SJCRH30 (cell line): Measurements from ENCODE around the gene PROC. TPM values are rescaled to one million over a fixed set of nuclear protein-coding genes. Genes with fewer than 3 reads are reported as not detected.

Source experiments
- DNase-seq, 2 experiments: peaks; one replicate each; pipeline ENCODE4 v3.0.0-alpha.2; 2015 to 2020
- H3K27ac ChIP-seq: fragments of 250-450 bp; sonication (Bioruptor Pico); 2 replicates; pipeline ENCODE4 v1.5.1; 2020; ENCODE audit warnings: mild to moderate bottlenecking, moderate library complexity
- H3K27me3 ChIP-seq: fragments of 250-450 bp; sonication (Bioruptor Pico); 2 replicates; pipeline ENCODE4 v1.5.1; 2020; ENCODE audit warnings: mild to moderate bottlenecking, moderate library complexity
- H3K36me3 ChIP-seq: fragments of 250-450 bp; sonication (Bioruptor Pico); 2 replicates; pipeline ENCODE4 v1.5.1; 2020; ENCODE audit warnings: mild to moderate bottlenecking, moderate library complexity
- H3K4me1 ChIP-seq: fragments of 250-450 bp; sonication (Bioruptor Pico); 2 replicates; pipeline ENCODE4 v1.5.1; 2020; ENCODE audit warnings: mild to moderate bottlenecking, moderate library complexity
- H3K4me3 ChIP-seq: fragments of 250-450 bp; sonication (Bioruptor Pico); 2 replicates; pipeline ENCODE4 v1.5.1; 2020; ENCODE audit warnings: mild to moderate bottlenecking, moderate library complexity
- H3K9me3 ChIP-seq: fragments of 250-450 bp; sonication (Bioruptor Pico); replicated peaks from 2 replicates; pipeline ENCODE4 v1.5.1; 2020; ENCODE audit warnings: mild to moderate bottlenecking, moderate library complexity
- total RNA-seq: library from RNA; depleted of rRNA; stranded (reverse); fragments of >200 nt; shearing (Covaris generic); gene quantifications from 2 replicates; pipeline ENCODE4 v1.2.3, GENCODE V29; 2014

Gene PROC
- total RNA-seq, 1 experiment from 2014 or later: not detected

- Histone ChIP-seq H3K27ac (peak overlapping the region; percentile 51), H3K9me3 (peaks cover 8% of the 10 kb centered on the region), H3K4me3 (peak overlapping the region; percentile 52), H3K36me3 (no peaks in the 10 kb centered on the region), H3K27me3 (no peaks in the 10 kb centered on the region), H3K4me1 (peaks cover 40% of the 10 kb centered on the region)
- DNase-seq: peak; percentile 48 to 57
These were observed 2.4 kb upstream of the PROC start for GRCh38 chr2:127415593-127416505.

GRCh38 chr2:127416506-127417001 is 1.7 kb upstream of the PROC start:
- peak; percentile 73 to 85 for DNase-seq
- peaks cover 33% of the 10 kb centered on the region for H3K4me1 ChIP-seq
- no peaks in the 10 kb centered on the region for H3K36me3 ChIP-seq
- peak overlapping the region; percentile 52 for H3K4me3 ChIP-seq
- H3K27ac ChIP-seq: peak overlapping the region; percentile 51
- H3K9me3 ChIP-seq: peaks cover 8% of the 10 kb centered on the region
- no peaks in the 10 kb centered on the region for H3K27me3 ChIP-seq

- peaks cover 25% of the 10 kb centered on the region for H3K4me1 ChIP-seq
- no peak for DNase-seq
- H3K9me3 ChIP-seq: peaks cover 8% of the 10 kb centered on the region
- H3K36me3 ChIP-seq: no peaks in the 10 kb centered on the region
- H3K27ac ChIP-seq: no peak overlapping the region
- no peaks in the 10 kb centered on the region for H3K27me3 ChIP-seq
- H3K4me3 ChIP-seq: no peak overlapping the region
These were observed 821 bp upstream of the PROC start for GRCh38 chr2:127417406-127417805.

GRCh38 chr2:127419112-127419430 is 844 bp downstream of the PROC start:
- Histone ChIP-seq H3K36me3 (no peaks in the 10 kb centered on the region), H3K4me1 (peaks cover 19% of the 10 kb centered on the region), H3K9me3 (no peaks in the 10 kb centered on the region), H3K4me3 (no peak overlapping the region), H3K27me3 (no peaks in the 10 kb centered on the region), H3K27ac (no peak overlapping the region)
- DNase-seq: no peak

- H3K27ac ChIP-seq: no peak overlapping the region
- no peaks in the 10 kb centered on the region for H3K36me3 ChIP-seq
- no peak overlapping the region for H3K4me3 ChIP-seq
- H3K9me3 ChIP-seq: no peaks in the 10 kb centered on the region
- no peaks in the 10 kb centered on the region for H3K27me3 ChIP-seq
- H3K4me1 ChIP-seq: peaks cover 19% of the 10 kb centered on the region
- DNase-seq: no peak
These were observed 1.3 kb downstream of the PROC start for GRCh38 chr2:127419448-127420038.

- no peaks in the 10 kb centered on the region for H3K36me3 ChIP-seq
- H3K4me1 ChIP-seq: peaks cover 16% of the 10 kb centered on the region
- H3K27ac ChIP-seq: no peak overlapping the region
- H3K9me3 ChIP-seq: no peaks in the 10 kb centered on the region
- no peak overlapping the region for H3K4me3 ChIP-seq
- no peaks in the 10 kb centered on the region for H3K27me3 ChIP-seq
- DNase-seq: no peak
These were observed 2.0 kb downstream of the PROC start for GRCh38 chr2:127420039-127420864.

- Histone ChIP-seq H3K36me3 (no peaks in the 10 kb centered on the region), H3K4me1 (peaks cover 7% of the 10 kb centered on the region), H3K27ac (no peak overlapping the region), H3K4me3 (no peak overlapping the region), H3K27me3 (no peaks in the 10 kb centered on the region), H3K9me3 (no peaks in the 10 kb centered on the region)
- DNase-seq: no peak
These were observed 3.0 kb downstream of the PROC start for GRCh38 chr2:127421116-127421800.

GRCh38 chr2:127421871-127422558 is 3.8 kb downstream of the PROC start:
- no peak overlapping the region for H3K4me3 ChIP-seq
- no peaks in the 10 kb centered on the region for H3K9me3 ChIP-seq
- H3K36me3 ChIP-seq: no peaks in the 10 kb centered on the region
- H3K27me3 ChIP-seq: no peaks in the 10 kb centered on the region
- DNase-seq: no peak
- no peak overlapping the region for H3K27ac ChIP-seq
- H3K4me1 ChIP-seq: peaks cover 2% of the 10 kb centered on the region

- DNase-seq: no peak
- H3K27ac ChIP-seq: no peak overlapping the region
- H3K4me3 ChIP-seq: no peak overlapping the region
- H3K27me3 ChIP-seq: no peaks in the 10 kb centered on the region
- H3K36me3 ChIP-seq: no peaks in the 10 kb centered on the region
- H3K4me1 ChIP-seq: no peaks in the 10 kb centered on the region
- H3K9me3 ChIP-seq: no peaks in the 10 kb centered on the region
These were observed 4.6 kb downstream of the PROC start for GRCh38 chr2:127422559-127423477.

GRCh38 chr2:127423478-127423843 is 5.2 kb downstream of the PROC start:
- no peaks in the 10 kb centered on the region for H3K4me1 ChIP-seq
- no peak overlapping the region for H3K4me3 ChIP-seq
- no peak overlapping the region for H3K27ac ChIP-seq
- no peaks in the 10 kb centered on the region for H3K27me3 ChIP-seq
- no peaks in the 10 kb centered on the region for H3K9me3 ChIP-seq
- DNase-seq: no peak
- no peaks in the 10 kb centered on the region for H3K36me3 ChIP-seq

GRCh38 chr2:127423880-127424279 is 5.7 kb downstream of the PROC start:
- H3K36me3 ChIP-seq: no peaks in the 10 kb centered on the region
- H3K9me3 ChIP-seq: no peaks in the 10 kb centered on the region
- no peaks in the 10 kb centered on the region for H3K27me3 ChIP-seq
- no peak overlapping the region for H3K4me3 ChIP-seq
- H3K27ac ChIP-seq: no peak overlapping the region
- no peak for DNase-seq
- no peaks in the 10 kb centered on the region; the same call in 1 of the 2 replicates for H3K4me1 ChIP-seq

- no peak for DNase-seq
- no peaks in the 10 kb centered on the region for H3K9me3 ChIP-seq
- H3K4me3 ChIP-seq: no peak overlapping the region
- H3K4me1 ChIP-seq: no peaks in the 10 kb centered on the region; the same call in 1 of the 2 replicates
- no peaks in the 10 kb centered on the region for H3K36me3 ChIP-seq
- no peaks in the 10 kb centered on the region for H3K27me3 ChIP-seq
- no peak overlapping the region for H3K27ac ChIP-seq
These were observed 6.6 kb downstream of the PROC start for GRCh38 chr2:127424598-127425520.
